Fibroblast of lung (primary cell): ENCODE results near the gene AGT.

ENCODE experiments used
- EZH2 ChIP-seq: IDR thresholded peaks from 2 replicates; pipeline ENCODE4 v1.5.1; 2012; ENCODE audit warnings: low read length, control low read depth, mild to moderate bottlenecking; ENCODE audit errors: missing control alignments
- TF ChIP-seq, protein P1 (sequence below), 2 donors: IDR thresholded peaks in 1 of 2; conservative IDR thresholded peaks in 1 of 2; 1 replicate in 1 of 2; 2 replicates in 1 of 2; pipeline ENCODE4 v1.5.1; 2011 to 2012; ENCODE audit warnings: low read length in 2 of 2, control low read depth in 1 of 2, inconsistent platforms in 1 of 2, low read depth in 1 of 2, mild to moderate bottlenecking in 1 of 2

DNA sequence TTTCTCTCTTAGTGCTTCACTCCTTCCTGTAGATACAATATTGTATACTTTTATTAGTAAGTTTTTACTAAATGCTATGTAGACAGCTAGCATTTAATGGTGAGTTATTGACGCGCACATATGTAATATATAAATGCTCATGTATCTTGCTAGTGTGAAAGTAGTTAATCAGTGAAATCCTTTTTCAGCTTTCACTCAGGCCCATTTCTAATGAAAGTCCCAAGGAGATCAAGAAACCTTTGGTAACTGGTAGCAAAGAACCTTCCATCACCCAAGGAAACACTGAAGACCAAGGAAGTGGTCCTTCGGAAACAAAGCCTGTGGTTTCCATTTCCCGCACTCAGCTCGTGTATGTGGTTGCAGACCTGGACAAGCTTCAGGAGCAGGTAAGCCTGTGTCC lies 27.2 kb downstream of the AGT start:
- TF ChIP-seq, protein P1, sequence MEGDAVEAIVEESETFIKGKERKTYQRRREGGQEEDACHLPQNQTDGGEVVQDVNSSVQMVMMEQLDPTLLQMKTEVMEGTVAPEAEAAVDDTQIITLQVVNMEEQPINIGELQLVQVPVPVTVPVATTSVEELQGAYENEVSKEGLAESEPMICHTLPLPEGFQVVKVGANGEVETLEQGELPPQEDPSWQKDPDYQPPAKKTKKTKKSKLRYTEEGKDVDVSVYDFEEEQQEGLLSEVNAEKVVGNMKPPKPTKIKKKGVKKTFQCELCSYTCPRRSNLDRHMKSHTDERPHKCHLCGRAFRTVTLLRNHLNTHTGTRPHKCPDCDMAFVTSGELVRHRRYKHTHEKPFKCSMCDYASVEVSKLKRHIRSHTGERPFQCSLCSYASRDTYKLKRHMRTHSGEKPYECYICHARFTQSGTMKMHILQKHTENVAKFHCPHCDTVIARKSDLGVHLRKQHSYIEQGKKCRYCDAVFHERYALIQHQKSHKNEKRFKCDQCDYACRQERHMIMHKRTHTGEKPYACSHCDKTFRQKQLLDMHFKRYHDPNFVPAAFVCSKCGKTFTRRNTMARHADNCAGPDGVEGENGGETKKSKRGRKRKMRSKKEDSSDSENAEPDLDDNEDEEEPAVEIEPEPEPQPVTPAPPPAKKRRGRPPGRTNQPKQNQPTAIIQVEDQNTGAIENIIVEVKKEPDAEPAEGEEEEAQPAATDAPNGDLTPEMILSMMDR (conservative IDR thresholded peaks at IDR 0.05 in 1 of 2, IDR thresholded peaks at IDR 0.05 in 1 of 2; ENCODE audit: low read depth in 1 of 2, low read length in 2 of 2), result no peak
- no peak for TF ChIP-seq EZH2
